GM19463 (cell line): Measurements from ENCODE around the gene KLK10.
"Not testable (repeated sequence)": the region's sequence is repeated elsewhere in the genome, so short reads cannot be mapped to it uniquely, and the experiment has no call there.

ENCODE experiments used
- ATAC-seq: cut with Tn5 transposase; IDR thresholded peaks from one replicate; pipeline ENCODE4 v1.9.1; 2021; ENCODE audit warnings: mild to moderate bottlenecking, moderate library complexity; ENCODE audit not compliant: unreplicated experiment

KLK10 gene

DNA sequence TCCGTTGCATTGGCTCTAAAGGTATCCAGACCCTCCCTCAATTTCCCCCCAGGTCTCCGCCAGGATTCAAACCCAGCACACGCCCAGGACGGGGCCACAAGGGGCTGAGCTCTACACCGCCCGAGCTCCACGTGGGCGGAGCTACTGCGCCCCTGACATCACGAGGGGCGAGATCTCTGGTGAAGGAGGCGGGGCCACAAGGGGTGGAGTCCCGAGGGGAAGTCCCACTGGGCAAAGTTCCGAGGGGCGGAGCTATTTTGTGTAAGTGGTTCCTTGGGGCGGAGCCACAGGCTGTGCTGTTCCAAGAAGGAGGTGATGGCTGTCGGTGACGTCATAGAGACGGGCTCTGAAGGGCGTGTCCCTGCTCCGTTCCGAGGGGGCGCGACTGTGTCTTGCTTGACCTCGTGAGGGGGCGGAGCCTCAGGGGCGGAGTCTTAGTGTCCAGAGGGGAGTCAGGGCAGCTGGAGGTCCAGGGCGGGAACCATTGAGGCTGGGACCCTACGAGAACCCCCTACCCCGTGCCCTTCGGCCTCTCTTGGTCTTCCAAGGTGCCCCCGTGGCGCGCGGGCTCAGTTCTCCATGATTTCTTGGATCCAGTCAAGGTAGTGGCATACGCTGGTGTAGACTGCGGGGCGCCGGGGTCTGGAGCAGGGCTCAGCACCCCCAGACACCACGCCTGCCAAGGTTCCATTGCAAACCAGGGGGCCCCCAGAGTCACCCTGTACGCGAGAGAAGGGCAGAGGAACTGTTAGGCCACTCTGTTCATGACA lies 16.8 kb downstream of the KLK10 start:
- ATAC-seq: no peak

DNA sequence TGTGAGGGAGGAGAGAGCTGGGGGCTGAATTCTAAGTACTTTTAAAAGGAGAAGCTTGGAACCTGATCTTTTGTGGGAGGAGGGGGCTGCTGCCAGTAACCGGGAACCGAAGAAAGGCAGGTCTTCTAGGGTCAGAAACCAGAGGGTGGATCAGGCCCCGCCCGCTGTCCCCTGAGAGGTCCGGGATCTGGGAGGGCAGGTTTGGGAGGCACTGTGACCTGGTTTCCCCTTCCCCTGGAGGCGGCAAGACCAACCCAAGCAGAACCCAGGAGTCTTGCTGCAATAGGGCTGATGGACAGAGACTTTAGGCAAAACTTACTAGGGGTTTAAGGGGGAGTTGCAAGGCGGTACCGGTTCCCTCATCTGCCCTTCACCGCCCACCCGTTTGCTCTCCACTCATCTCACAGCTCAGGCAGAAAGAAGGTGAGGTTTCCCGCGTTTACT lies 17.4 kb downstream of the KLK10 start:
- no peak for ATAC-seq

DNA sequence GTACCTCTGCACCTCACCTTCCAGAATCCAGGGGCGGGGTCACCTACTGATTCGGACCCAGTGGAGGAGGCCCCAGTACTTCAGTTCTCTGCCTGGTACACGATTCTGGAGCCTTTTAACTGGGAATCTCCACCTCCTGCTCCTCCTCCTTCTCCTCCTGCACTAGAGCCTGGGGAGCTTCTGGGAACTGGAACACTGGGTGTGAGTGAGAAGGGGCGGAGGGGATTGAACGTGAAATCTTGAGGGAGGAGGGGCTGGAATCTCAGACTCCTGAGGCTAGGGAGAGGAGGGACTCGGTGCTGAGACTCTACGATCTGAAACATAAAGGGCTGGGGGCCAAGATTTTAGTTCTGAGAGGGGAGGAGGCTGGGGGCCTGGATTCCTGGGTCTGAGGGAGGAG lies 18.0 kb downstream of the KLK10 start, which contains the start of gene KLK8:
Gene KLK8, minus strand, starts transcription at position 90 of the 400 bp plus-strand sequence. CDS start 437 bp downstream, outside the sequence.
- no peak for ATAC-seq

GRCh38 chr19:51000981-51001380 lies 18.5 kb downstream of the KLK10 start:
- ATAC-seq: no peak

- ATAC-seq: no peak
Observed at GRCh38 chr19:51000426-51000825, 19.1 kb downstream of the KLK10 start.

GRCh38 chr19:50998686-50999085 lies 20.8 kb downstream of the KLK10 start:
- ATAC-seq: no peak

DNA sequence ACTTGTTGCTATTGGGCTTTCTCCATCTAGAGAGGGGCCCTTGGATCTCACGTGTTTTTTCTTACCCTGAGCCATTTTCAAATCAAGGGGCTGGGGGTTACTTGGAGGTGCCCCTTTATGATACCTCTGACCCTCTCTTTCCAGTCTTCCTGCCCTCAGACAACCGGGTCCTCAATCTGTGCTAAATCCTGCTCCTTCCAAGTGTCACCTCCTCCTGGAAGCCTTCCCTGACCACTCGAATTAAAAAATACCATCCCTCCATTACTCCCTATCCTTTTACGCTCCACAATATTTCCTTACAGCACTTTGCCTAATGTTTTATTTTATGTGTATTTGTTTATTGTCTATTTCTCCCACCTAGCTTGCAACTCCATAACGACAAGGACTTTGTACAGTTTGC lies 21.4 kb downstream of the KLK10 start:
- ATAC-seq: no peak

GRCh38 chr19:50994129-50994528 lies 25.4 kb downstream of the KLK10 start:
- no peak for ATAC-seq

GRCh38 chr19:50992666-50993035 lies 26.9 kb downstream of the KLK10 start:
- no peak for ATAC-seq

DNA sequence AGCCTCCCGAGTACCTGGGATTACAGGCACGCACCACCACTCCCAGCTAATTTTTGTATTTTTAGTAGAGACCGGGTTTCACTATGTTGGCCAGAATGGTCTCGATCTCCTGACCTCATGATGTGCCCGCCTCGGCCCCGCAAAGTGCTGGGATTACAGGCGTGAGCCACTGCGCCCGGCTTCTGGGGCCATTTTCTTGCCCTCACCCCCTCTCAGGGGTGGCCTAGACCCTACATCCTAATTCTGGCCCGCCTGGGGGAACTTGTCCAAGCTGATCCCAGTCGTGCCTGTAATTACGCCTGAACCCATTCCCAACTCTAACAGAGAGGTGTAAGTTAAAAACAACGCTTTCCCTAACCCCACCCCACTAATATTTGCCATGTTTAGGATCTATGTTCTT lies 35.1 kb downstream of the KLK10 start:
- ATAC-seq: not testable (repeated sequence)

- ATAC-seq: no peak
Observed at GRCh38 chr19:50983625-50984292, 35.8 kb downstream of the KLK10 start, which contains the start of gene KLK7. Gene KLK7, minus strand, starts transcription at chr19:50983917. Its CDS starts 1,518 bp downstream, at chr19:50982399.

DNA sequence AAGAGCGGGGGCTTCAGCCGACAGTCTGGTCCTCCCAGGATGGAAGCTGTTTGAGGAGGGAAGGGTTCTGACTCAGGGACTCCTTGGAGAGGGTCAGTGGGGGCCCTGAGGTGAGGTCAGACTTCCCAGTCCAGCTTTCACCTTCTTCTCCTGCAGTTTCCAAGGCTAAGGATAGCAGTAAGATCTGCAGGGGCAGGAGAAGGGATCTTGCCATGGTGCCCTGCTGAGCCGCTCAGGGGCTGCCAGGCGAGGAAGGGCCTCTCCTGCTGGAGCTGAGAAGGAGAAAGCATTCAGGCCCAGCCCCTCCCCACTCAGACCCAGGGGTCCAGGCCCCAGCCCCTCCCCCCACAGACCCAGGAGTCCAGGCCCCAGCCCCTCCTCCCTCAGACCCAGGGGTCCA lies 37.3 kb downstream of the KLK10 start:
- no peak for ATAC-seq

DNA sequence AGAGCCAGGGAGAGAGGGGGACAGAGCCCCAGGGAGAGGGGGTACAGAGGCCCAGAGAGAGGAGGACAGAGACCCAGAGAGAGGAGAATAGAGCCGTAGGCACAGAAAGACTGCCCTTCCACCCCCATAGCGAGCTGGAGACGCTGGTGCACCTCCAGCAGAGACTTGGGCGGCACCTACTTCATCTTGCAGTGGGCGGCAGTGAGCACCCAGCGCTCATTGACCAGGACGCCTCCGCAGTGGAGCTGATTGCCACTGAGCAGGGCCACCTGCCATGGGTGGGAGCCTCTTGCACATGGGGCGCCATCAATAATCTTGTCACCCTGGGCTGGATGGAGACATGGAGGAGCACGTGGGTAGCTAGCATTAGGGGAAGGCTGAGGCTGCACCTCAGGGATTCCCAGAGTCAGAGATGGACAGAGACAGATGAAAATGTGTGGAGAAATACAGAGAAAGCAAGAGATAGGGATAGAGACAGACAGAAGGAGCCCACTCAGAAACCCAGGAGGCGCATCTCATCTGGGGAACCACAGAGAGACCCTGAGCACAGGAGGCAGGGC lies 37.8 kb downstream of the KLK10 start:
- no peak for ATAC-seq

DNA sequence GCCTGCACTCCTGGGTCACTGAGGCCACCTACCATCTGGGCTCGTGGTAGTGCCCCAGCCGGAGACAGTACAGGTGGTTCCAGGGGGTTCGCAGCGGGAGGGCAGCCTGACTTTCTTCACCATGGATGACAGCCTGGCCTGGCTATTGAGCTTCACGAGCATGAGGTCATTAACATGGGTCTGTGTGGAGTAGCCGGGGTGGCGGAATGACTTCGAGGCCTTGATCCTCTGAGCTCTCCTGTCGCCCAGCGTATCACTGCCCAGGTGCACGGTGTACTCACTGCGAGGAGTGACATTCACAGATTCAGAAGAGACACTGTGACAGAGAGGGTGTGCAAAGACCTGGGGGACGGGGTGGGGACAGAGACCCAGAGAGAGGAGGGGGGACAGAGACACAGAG lies 39.3 kb downstream of the KLK10 start:
- ATAC-seq: no peak

GRCh38 chr19:50979758-50980157 lies 39.8 kb downstream of the KLK10 start:
- no peak for ATAC-seq

DNA sequence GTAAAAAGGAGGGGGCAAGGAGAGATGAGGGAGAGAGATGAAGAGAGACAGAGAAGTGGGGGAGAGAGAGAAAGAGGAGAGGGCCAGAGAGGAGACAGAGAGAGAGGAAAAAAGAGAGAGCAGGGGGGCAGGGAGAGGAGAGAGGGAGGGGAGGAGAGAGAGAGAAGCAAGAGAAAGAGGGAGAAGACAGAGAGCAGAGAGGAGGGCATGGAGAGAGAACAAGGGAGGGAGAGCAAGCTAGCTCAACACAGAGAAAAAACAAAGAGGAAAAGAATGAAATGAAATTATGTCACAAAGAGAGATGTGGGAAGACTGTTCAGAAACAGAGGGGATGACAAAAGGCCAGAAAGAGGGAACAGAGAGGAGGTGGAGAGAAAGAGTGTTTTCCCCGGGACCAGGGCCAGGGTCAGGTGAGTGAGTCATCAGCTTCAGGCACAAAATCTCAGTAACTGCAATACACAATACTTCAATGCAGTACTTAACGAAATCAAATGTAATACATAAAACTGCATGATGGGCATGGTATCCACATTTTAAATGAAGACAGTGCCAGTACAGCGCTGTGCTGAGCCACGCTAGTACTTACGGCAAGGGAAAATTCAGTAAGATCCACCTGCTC lies 40.6 kb downstream of the KLK10 start:
- no peak for ATAC-seq

DNA sequence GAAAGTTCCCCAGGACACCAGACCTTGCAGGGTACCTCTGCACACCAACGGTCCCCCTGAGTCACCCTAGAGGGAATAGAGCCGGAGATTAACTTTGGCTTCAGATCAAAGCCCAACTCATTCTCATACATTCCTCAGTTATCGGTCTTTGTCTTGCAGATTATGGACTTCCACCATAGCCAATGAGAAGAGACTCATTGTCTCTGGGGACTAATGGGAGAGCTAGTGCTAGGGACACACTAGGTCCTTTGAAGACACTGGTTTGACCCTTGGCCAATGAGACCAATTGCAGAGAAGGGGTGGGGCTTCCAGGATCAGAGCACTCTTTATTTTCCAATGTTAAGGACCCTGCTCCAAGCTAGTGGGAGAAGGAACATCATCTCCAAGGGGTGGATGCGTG lies 41.9 kb downstream of the KLK10 start:
- no peak for ATAC-seq

DNA sequence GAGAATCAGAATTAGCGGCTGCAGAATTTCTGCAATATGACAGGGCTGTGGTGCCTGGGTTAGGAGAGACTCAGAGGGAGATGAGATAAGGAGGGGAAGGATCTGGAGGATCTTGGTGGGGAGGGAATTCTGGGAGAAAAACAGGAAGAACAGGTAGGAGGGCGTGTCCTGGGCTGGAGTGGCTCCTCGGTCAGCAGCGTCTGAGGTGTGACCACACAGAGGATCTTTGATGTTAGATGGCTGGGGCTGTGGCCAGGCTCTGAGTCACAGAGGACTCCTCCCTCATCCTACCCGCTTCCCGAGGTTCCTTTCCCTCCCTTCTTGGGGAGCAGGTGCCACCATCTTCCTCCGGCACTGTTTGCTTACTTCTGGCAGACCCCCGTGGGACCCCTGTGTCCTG lies 43.7 kb downstream of the KLK10 start:
- ATAC-seq: no peak

DNA sequence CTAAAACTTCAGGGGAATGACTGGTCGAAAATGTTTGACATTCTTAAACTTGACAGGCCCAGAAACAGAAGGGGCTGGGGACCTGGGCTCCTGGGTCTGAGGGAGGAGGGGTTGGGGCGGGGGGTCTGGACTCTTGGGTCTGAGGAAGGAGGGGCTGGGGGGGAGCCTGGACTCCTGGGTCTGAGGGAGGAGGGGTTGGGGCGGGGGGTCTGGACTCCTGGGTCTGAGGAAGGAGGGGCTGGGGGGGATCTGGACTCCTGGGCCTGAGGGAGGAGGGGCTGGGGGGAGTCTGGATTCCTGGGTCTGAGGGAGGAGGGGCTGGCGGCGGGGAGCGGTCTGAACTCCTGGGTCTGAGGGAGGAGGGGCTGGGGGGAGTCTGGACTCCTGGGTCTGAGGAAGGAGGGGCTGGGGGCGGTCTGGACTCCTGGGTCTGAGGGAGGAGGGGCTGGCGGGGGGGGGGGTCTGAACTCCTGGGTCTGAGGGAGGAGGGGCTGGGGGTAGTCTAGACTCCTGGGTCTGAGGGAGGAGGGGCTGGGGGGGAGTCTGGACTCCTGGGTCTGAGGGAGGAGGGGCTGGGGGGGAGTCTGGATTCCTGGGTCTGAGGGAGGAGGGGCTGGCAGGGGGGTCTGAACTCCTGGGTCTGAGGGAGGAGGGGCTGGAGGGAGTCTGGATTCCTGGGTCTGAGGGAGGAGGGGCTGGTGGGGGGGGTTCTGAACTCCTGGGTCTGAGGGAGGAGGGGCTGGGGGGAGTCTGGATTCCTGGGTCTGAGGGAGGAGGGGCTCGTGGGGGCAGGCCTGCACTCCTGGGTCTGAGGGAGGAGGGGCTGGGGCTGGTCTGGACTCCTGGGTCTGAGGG lies 44.6 kb downstream of the KLK10 start:
- no peak for ATAC-seq

DNA sequence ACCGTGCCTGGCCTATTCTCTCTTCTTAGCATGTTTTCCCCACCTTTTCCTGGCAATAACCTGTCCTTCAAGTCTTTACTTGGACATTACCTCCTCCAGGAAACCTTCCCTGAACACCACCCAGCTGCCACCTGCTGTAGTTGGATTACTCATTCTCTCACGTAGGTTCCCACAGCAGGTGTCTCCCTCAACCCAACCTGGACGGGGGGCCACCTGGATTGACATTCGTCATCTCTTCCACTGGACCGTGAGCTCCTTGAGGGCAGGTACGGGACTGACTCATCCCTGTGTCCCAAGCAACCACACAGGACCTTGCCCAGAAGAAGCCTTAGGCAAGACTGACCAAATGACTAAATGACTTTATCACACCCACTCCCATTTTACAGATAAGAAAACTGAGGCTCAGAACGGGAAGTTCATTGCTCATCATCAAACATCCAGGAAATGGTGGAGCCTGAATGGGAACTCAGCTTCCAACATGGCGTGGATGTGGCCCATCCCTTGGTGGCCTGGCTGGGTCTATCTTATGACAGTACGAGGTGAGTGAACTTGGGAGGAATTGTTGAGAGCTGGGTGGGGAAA lies 46.6 kb downstream of the KLK10 start:
- ATAC-seq: no peak
